Ureter (tissue), 1 donor: ENCODE results near the gene HEBP1. TPM values are rescaled to one million over a fixed set of nuclear protein-coding genes. Genes with fewer than 3 reads are reported as not detected.

Experiments used
- DNase-seq: peaks from one replicate; pipeline ENCODE4 v3.0.0-alpha.2; 2020; ENCODE audit warnings: low spot score
- total RNA-seq: library from RNA; stranded (reverse); gene quantifications from one replicate; pipeline ENCODE4 v1.2.4, GENCODE V29; 2023
- donor health status: DM: yes; HTN: yes; CAD: no.

The HEBP1 gene
- total RNA-seq, 1 donor from 2014 or later: 57.7 TPM

- DNase-seq: no peak
These were observed 9.2 kb downstream of the HEBP1 start for GRCh38 chr12:12990700-12991468.

GRCh38 chr12:12987421-12987820 is 12.6 kb downstream of the HEBP1 start:
- DNase-seq: no peak

GRCh38 chr12:12986775-12987331 is 13.2 kb downstream of the HEBP1 start:
- DNase-seq: no peak

GRCh38 chr12:12985817-12986408 is 14.2 kb downstream of the HEBP1 start:
- DNase-seq: no peak

GRCh38 chr12:12984149-12984548 is 15.9 kb downstream of the HEBP1 start:
- no peak for DNase-seq

GRCh38 chr12:12983420-12984035 is 16.5 kb downstream of the HEBP1 start:
- no peak for DNase-seq

GRCh38 chr12:12982331-12982730 is 17.7 kb downstream of the HEBP1 start:
- DNase-seq: no peak

GRCh38 chr12:12979731-12980259 is 20.3 kb downstream of the HEBP1 start:
- no peak for DNase-seq

GRCh38 chr12:12979126-12979525 is 20.9 kb downstream of the HEBP1 start:
- no peak for DNase-seq

GRCh38 chr12:12977231-12977630 is 22.8 kb downstream of the HEBP1 start:
- DNase-seq: no peak

GRCh38 chr12:12976366-12976765 is 23.7 kb downstream of the HEBP1 start:
- DNase-seq: no peak

- no peak for DNase-seq
These were observed 24.6 kb downstream of the HEBP1 start for GRCh38 chr12:12975322-12976077.

GRCh38 chr12:12974211-12974610 is 25.9 kb downstream of the HEBP1 start:
- DNase-seq: no peak

GRCh38 chr12:12973019-12973418 is 27.0 kb downstream of the HEBP1 start:
- no peak for DNase-seq

- no peak for DNase-seq
These were observed 34.2 kb downstream of the HEBP1 start for GRCh38 chr12:12965836-12966235.

- no peak for DNase-seq
These were observed 35.8 kb downstream of the HEBP1 start for GRCh38 chr12:12964255-12964654.

GRCh38 chr12:12960639-12961209 is 39.3 kb downstream of the HEBP1 start:
- no peak for DNase-seq

GRCh38 chr12:12958886-12959285 is 41.2 kb downstream of the HEBP1 start:
- DNase-seq: no peak

GRCh38 chr12:12954878-12955625 is 45.0 kb downstream of the HEBP1 start:
- no peak for DNase-seq

GRCh38 chr12:12954356-12954755 is 45.7 kb downstream of the HEBP1 start:
- no peak for DNase-seq

GRCh38 chr12:12952036-12952435 is 48.0 kb downstream of the HEBP1 start, which contains the start of gene GPRC5D:
GPRC5D (minus strand) TSS chr12:12952170; CDS start chr12:12950384, 1,786 bp downstream.
- no peak for DNase-seq
